ENCODE results near the gene BBS1. TPM values are rescaled to one million over a fixed set of nuclear protein-coding genes. Genes with fewer than 3 reads are reported as not detected.

Gene BBS1
- total and polyA plus RNA-seq, 7 experiments from 2014 or later: 9.6 to 38.2 (median 22.7) TPM

- Histone ChIP-seq H3K27ac (ENCODE audit: low read depth, low read length) (peak within 1 kb of the TSS; percentile 90), H3K4me1 (ENCODE audit: control insufficient read depth in 2 of 2, insufficient read depth in 2 of 2, low read length in 2 of 2) (peaks cover 19 to 21% of the 10 kb centered on the region in 2 donors), H3K27me3 (ENCODE audit: control insufficient read depth in 2 of 2, insufficient read depth in 2 of 2, low read length in 2 of 2) (no peaks in the 10 kb centered on the region), H3K4me3 (ENCODE audit: low read length) (peak within 1 kb of the TSS; percentile 78), H3K36me3 (ENCODE audit: control insufficient read depth in 2 of 3, insufficient read depth in 3 of 3, low read length in 3 of 3) (peaks cover 0 to 22% (median 9%) of the 10 kb centered on the region in 3 experiments), H3K9me3 (ENCODE audit: control insufficient read depth in 2 of 3, low read length in 3 of 3) (no peaks in the 10 kb centered on the region)
- DNase-seq (peak; percentile 60 to 94 (median 74)), ATAC-seq (peak; percentile 86)
- POLR2A ChIA-PET: interaction anchor here (0.7 to 3.1 kb wide), 13 partner anchors 9 to 132 kb away, joined by 3 to 18 read pairs (median 5); partner anchors contain the start of genes CTSF, DPP3, MRPL11 and PELI3
- intact Hi-C loops (cut with micrococcal nuclease): loop anchor here (1.0 to 5.0 kb wide), 12 partner anchors 23 to 199 kb away; partner anchors contain the start of genes BBS1 (in 2 of the 2), DPP3 (in 2 of the 2), RBM14 (in 2 of the 2) and RBM4B (in 2 of the 2)
- H3K27ac Mint-ChIP-seq: peak within 1 kb of the TSS; percentile 67 to 95 (median 89)
- peaks cover 13 to 46% (median 33%) of the 10 kb centered on the region in 7 donors for H3K4me1 Mint-ChIP-seq
- CTCF ChIA-PET: interaction anchor here (0.6 to 0.7 kb wide), 2 partner anchors 107 to 969 kb away, joined by 3 read pairs; no protein-coding TSS in a partner anchor
- H3K36me3 Mint-ChIP-seq: peaks cover 0 to 12% (median 5%) of the 10 kb centered on the region in 5 donors
- peaks cover 0 to 1% (median 0%) of the 10 kb centered on the region in 11 donors for H3K9me3 Mint-ChIP-seq
- peak within 1 kb of the TSS; percentile 79 to 92 (median 88) for H3K4me3 Mint-ChIP-seq
- H3K27me3 Mint-ChIP-seq: peaks cover 0 to 16% (median 0%) of the 10 kb centered on the region in 5 donors
Observed at GRCh38 chr11:66545701-66546367, 35.4 kb downstream of the BBS1 start, which contains the start of gene ZDHHC24. TSS of gene ZDHHC24 (minus strand) at chr11:66546048. CDS start at chr11:66546003, 45 bp downstream.

GRCh38 chr11:66546368-66546965, 36.0 kb downstream of the BBS1 start, which contains the start of gene ACTN3:
TSS of gene ACTN3 (plus strand) at chr11:66546903. CDS start at chr11:66546938, 35 bp downstream.
- Mint-ChIP-seq H3K4me3 (peak within 1 kb of the TSS; percentile 79 to 90 (median 86)), H3K27me3 (peaks cover 0 to 16% (median 0%) of the 10 kb centered on the region in 5 donors), H3K27ac (peak within 1 kb of the TSS; percentile 20 to 91 (median 86)), H3K9me3 (peaks cover 0 to 1% (median 0%) of the 10 kb centered on the region in 11 donors), H3K36me3 (peaks cover 0 to 10% (median 3%) of the 10 kb centered on the region in 5 donors), H3K4me1 (peaks cover 13 to 46% (median 33%) of the 10 kb centered on the region in 7 donors)
- H3K27me3 ChIP-seq (ENCODE audit: control insufficient read depth in 2 of 2, insufficient read depth in 2 of 2, low read length in 2 of 2): no peaks in the 10 kb centered on the region
- ATAC-seq (no peak), DNase-seq (no peak)
- peaks cover 0 to 20% (median 9%) of the 10 kb centered on the region in 3 experiments for H3K36me3 ChIP-seq (ENCODE audit: control insufficient read depth in 2 of 3, insufficient read depth in 3 of 3, low read length in 3 of 3)
- H3K4me3 ChIP-seq (ENCODE audit: low read length): peak within 1 kb of the TSS; percentile 78
- intact Hi-C loops (cut with micrococcal nuclease): loop anchor here (1.0 to 5.0 kb wide), 11 partner anchors 22 to 198 kb away; partner anchors contain the start of genes BBS1 (in 2 of the 2), DPP3 (in 2 of the 2), RBM14 (in 2 of the 2) and RBM4B (in 2 of the 2)
- H3K27ac ChIP-seq (ENCODE audit: low read depth, low read length): peak within 1 kb of the TSS; percentile 90
- POLR2A ChIA-PET: interaction anchor here (0.5 to 3.1 kb wide), 12 partner anchors 10 to 401 kb away, joined by 3 to 18 read pairs (median 5); partner anchors contain the start of genes CTSF, MRPL11, PELI3 and RBM14
- CTCF ChIA-PET: interaction anchor here (0.6 kb wide), 1 partner anchor 135 kb away, joined by 3 read pairs; no protein-coding TSS in a partner anchor
- H3K4me1 ChIP-seq (ENCODE audit: control insufficient read depth in 2 of 2, insufficient read depth in 2 of 2, low read length in 2 of 2): peaks cover 19 to 21% of the 10 kb centered on the region in 2 donors
- H3K9me3 ChIP-seq (ENCODE audit: control insufficient read depth in 2 of 3, low read length in 3 of 3): no peaks in the 10 kb centered on the region

GRCh38 chr11:66546966-66547661, 36.7 kb downstream of the BBS1 start:
- H3K27ac Mint-ChIP-seq: peak overlapping the region in 2 of 9 donors; percentile 9 to 86
- CTCF ChIA-PET: interaction anchor here (0.5 to 0.6 kb wide), 2 partner anchors 92 to 134 kb away, joined by 3 read pairs; no protein-coding TSS in a partner anchor
- DNase-seq (no peak), ATAC-seq (no peak)
- peaks cover 0 to 14% (median 9%) of the 10 kb centered on the region in 3 experiments for H3K36me3 ChIP-seq (ENCODE audit: control insufficient read depth in 2 of 3, insufficient read depth in 3 of 3, low read length in 3 of 3)
- peaks cover 0 to 1% (median 0%) of the 10 kb centered on the region in 11 donors for H3K9me3 Mint-ChIP-seq
- H3K4me1 Mint-ChIP-seq: peaks cover 13 to 39% (median 29%) of the 10 kb centered on the region in 7 donors
- H3K36me3 Mint-ChIP-seq: peaks cover 0 to 6% (median 3%) of the 10 kb centered on the region in 5 donors
- H3K9me3 ChIP-seq (ENCODE audit: control insufficient read depth in 2 of 3, low read length in 3 of 3): no peaks in the 10 kb centered on the region
- H3K4me3 ChIP-seq (ENCODE audit: low read length): no peak overlapping the region
- intact Hi-C loops (cut with micrococcal nuclease): loop anchor here (1.0 to 5.0 kb wide), 11 partner anchors 22 to 198 kb away; partner anchors contain the start of genes BBS1 (in 2 of the 2), DPP3 (in 2 of the 2), RBM14 (in 2 of the 2) and RBM4B (in 2 of the 2)
- H3K4me1 ChIP-seq (ENCODE audit: control insufficient read depth in 2 of 2, insufficient read depth in 2 of 2, low read length in 2 of 2): peaks cover 19 to 21% of the 10 kb centered on the region in 2 donors
- POLR2A ChIA-PET: interaction anchor here (0.5 to 2.8 kb wide), 4 partner anchors 18 to 400 kb away, joined by 3 to 11 read pairs (median 7); partner anchors contain the start of genes RBM14 and RBM4B
- peak overlapping the region; percentile 79 to 90 (median 86) for H3K4me3 Mint-ChIP-seq
- peaks cover 0 to 16% (median 0%) of the 10 kb centered on the region in 5 donors for H3K27me3 Mint-ChIP-seq
- no peaks in the 10 kb centered on the region for H3K27me3 ChIP-seq (ENCODE audit: control insufficient read depth in 2 of 2, insufficient read depth in 2 of 2, low read length in 2 of 2)
- H3K27ac ChIP-seq (ENCODE audit: low read depth, low read length): no peak overlapping the region

GRCh38 chr11:66547662-66548009, 37.2 kb downstream of the BBS1 start:
- peaks cover 0 to 1% (median 0%) of the 10 kb centered on the region in 11 donors for H3K9me3 Mint-ChIP-seq
- CTCF ChIA-PET: interaction anchor here (0.5 kb wide), 1 partner anchor 91 kb away, joined by 3 read pairs; no protein-coding TSS in a partner anchor
- Histone ChIP-seq H3K27ac (ENCODE audit: low read depth, low read length) (no peak overlapping the region), H3K36me3 (ENCODE audit: control insufficient read depth in 2 of 3, insufficient read depth in 3 of 3, low read length in 3 of 3) (peaks cover 0 to 9% (median 4%) of the 10 kb centered on the region in 3 experiments), H3K27me3 (ENCODE audit: control insufficient read depth in 2 of 2, insufficient read depth in 2 of 2, low read length in 2 of 2) (no peaks in the 10 kb centered on the region), H3K9me3 (ENCODE audit: control insufficient read depth in 2 of 3, low read length in 3 of 3) (no peaks in the 10 kb centered on the region), H3K4me3 (ENCODE audit: low read length) (no peak overlapping the region), H3K4me1 (ENCODE audit: control insufficient read depth in 2 of 2, insufficient read depth in 2 of 2, low read length in 2 of 2) (peaks cover 19 to 21% of the 10 kb centered on the region in 2 donors)
- POLR2A ChIA-PET: interaction anchor here (0.6 to 2.3 kb wide), 2 partner anchors 62 to 69 kb away, joined by 3 to 11 read pairs; partner anchors contain the start of gene RBM14
- intact Hi-C loops (cut with micrococcal nuclease): loop anchor here (2.0 to 5.0 kb wide), 5 partner anchors 21 to 197 kb away; partner anchors contain the start of genes BBS1 (in 1 of the 2), CTSF (in 1 of the 2) and RBM14 (in 1 of the 2)
- DNase-seq (no peak), ATAC-seq (no peak)
- H3K4me1 Mint-ChIP-seq: peaks cover 10 to 34% (median 24%) of the 10 kb centered on the region in 7 donors
- H3K36me3 Mint-ChIP-seq: peaks cover 0 to under 1% (median 0%) of the 10 kb centered on the region in 5 donors
- peak overlapping the region in 3 of 10 donors; percentile 17 to 84 (median 51) for H3K4me3 Mint-ChIP-seq
- H3K27me3 Mint-ChIP-seq: peaks cover 0 to 16% (median 0%) of the 10 kb centered on the region in 5 donors
- H3K27ac Mint-ChIP-seq: no peak overlapping the region

GRCh38 chr11:66548041-66548440, 37.6 kb downstream of the BBS1 start:
- peaks cover 19 to 21% of the 10 kb centered on the region in 2 donors for H3K4me1 ChIP-seq (ENCODE audit: control insufficient read depth in 2 of 2, insufficient read depth in 2 of 2, low read length in 2 of 2)
- Mint-ChIP-seq H3K9me3 (peaks cover 0 to 1% (median 0%) of the 10 kb centered on the region in 11 donors), H3K27ac (no peak overlapping the region), H3K27me3 (peaks cover 0 to 16% (median 0%) of the 10 kb centered on the region in 5 donors), H3K4me3 (peak overlapping the region in 5 of 10 donors; percentile 4 to 76 (median 21)), H3K4me1 (peaks cover 10 to 30% (median 21%) of the 10 kb centered on the region in 7 donors), H3K36me3 (no peaks in the 10 kb centered on the region)
- H3K27me3 ChIP-seq (ENCODE audit: control insufficient read depth in 2 of 2, insufficient read depth in 2 of 2, low read length in 2 of 2): no peaks in the 10 kb centered on the region
- DNase-seq: no peak
- CTCF ChIA-PET: no interaction called here
- H3K36me3 ChIP-seq (ENCODE audit: control insufficient read depth in 2 of 3, insufficient read depth in 3 of 3, low read length in 3 of 3): peaks cover 0 to 6% (median 0%) of the 10 kb centered on the region in 3 experiments
- no peak overlapping the region for H3K27ac ChIP-seq (ENCODE audit: low read depth, low read length)
- H3K9me3 ChIP-seq (ENCODE audit: control insufficient read depth in 2 of 3, low read length in 3 of 3): no peaks in the 10 kb centered on the region
- intact Hi-C loops (cut with micrococcal nuclease): loop anchor here in 1 of 2 donors (5.0 kb wide), 1 partner anchor 194 kb away; a partner anchor contains a TSS
- POLR2A ChIA-PET: interaction anchor here (0.6 to 1.0 kb wide), 2 partner anchors 20 to 61 kb away, joined by 3 read pairs; partner anchors contain the start of gene CTSF
- no peak overlapping the region for H3K4me3 ChIP-seq (ENCODE audit: low read length)
- ATAC-seq: no peak
